ENCODE data around the gene TENM3.

- TF ChIP-seq CTCF (conservative IDR thresholded peaks at IDR 0.05) (no peak), ZFX (IDR thresholded peaks at IDR 0.05) (no peak)
These were observed 569.7 kb downstream of the TENM3 start for GRCh38 chr4:182812916-182813315.

Data from C4-2B (cell line).